Measurements from ENCODE around the gene CTTNBP2.
"Not testable (repeated sequence)": the region's sequence is repeated elsewhere in the genome, so short reads cannot be mapped to it uniquely, and the experiment has no call there.

Gene CTTNBP2

GRCh38 chr7:117739085-117739484 is 134.2 kb downstream of the CTTNBP2 start:
- no peak for DNase-seq (ENCODE audit: low read depth in 2 of 2)

GRCh38 chr7:117737926-117738325 is 135.3 kb downstream of the CTTNBP2 start:
- DNase-seq (ENCODE audit: low read depth in 2 of 2): no peak

GRCh38 chr7:117731455-117731854 is 141.8 kb downstream of the CTTNBP2 start:
- no peak for DNase-seq (ENCODE audit: low read depth in 2 of 2)

- DNase-seq (ENCODE audit: low read depth in 2 of 2): no peak
Observed at GRCh38 chr7:117730390-117730789, 142.9 kb downstream of the CTTNBP2 start.

- no peak for DNase-seq (ENCODE audit: low read depth in 2 of 2)
Observed at GRCh38 chr7:117728890-117729624, 144.2 kb downstream of the CTTNBP2 start.

- DNase-seq (ENCODE audit: low read depth in 2 of 2): no peak
Observed at GRCh38 chr7:117724898-117725297, 148.3 kb downstream of the CTTNBP2 start.

- no peak for DNase-seq (ENCODE audit: low read depth in 2 of 2)
Observed at GRCh38 chr7:117719377-117719776, 153.9 kb downstream of the CTTNBP2 start.

GRCh38 chr7:117718116-117718835 is 155.0 kb downstream of the CTTNBP2 start:
- no peak for DNase-seq (ENCODE audit: low read depth in 2 of 2)

GRCh38 chr7:117717357-117717756 is 155.9 kb downstream of the CTTNBP2 start:
- DNase-seq (ENCODE audit: low read depth in 2 of 2): no peak

GRCh38 chr7:117716707-117717299 is 156.4 kb downstream of the CTTNBP2 start:
- no peak for DNase-seq (ENCODE audit: low read depth in 2 of 2)

GRCh38 chr7:117715784-117716445 is 157.3 kb downstream of the CTTNBP2 start:
- no peak for DNase-seq (ENCODE audit: low read depth in 2 of 2)

- no peak for DNase-seq (ENCODE audit: low read depth in 2 of 2)
Observed at GRCh38 chr7:117711556-117711955, 161.7 kb downstream of the CTTNBP2 start.

- not testable (repeated sequence) for DNase-seq (ENCODE audit: low read depth in 2 of 2)
Observed at GRCh38 chr7:117708173-117708572, 165.1 kb downstream of the CTTNBP2 start.

- no peak for DNase-seq (ENCODE audit: low read depth in 2 of 2)
Observed at GRCh38 chr7:117707080-117707479, 166.2 kb downstream of the CTTNBP2 start.

- DNase-seq (ENCODE audit: low read depth in 2 of 2): no peak
Observed at GRCh38 chr7:117706210-117706609, 167.0 kb downstream of the CTTNBP2 start.

- DNase-seq (ENCODE audit: low read depth in 2 of 2): no peak
Observed at GRCh38 chr7:117705630-117706029, 167.6 kb downstream of the CTTNBP2 start.

- DNase-seq (ENCODE audit: low read depth in 2 of 2): no peak
Observed at GRCh38 chr7:117704063-117704462, 169.2 kb downstream of the CTTNBP2 start.

- no peak for DNase-seq (ENCODE audit: low read depth in 2 of 2)
Observed at GRCh38 chr7:117698018-117698417, 175.2 kb downstream of the CTTNBP2 start.

GRCh38 chr7:117692338-117692737 is 180.9 kb downstream of the CTTNBP2 start:
- DNase-seq (ENCODE audit: low read depth in 2 of 2): no peak

GRCh38 chr7:117690147-117690546 is 183.1 kb downstream of the CTTNBP2 start:
- no peak for DNase-seq (ENCODE audit: low read depth in 2 of 2)

- no peak for DNase-seq (ENCODE audit: low read depth in 2 of 2)
Observed at GRCh38 chr7:117689406-117689805, 183.8 kb downstream of the CTTNBP2 start.

- DNase-seq (ENCODE audit: low read depth in 2 of 2): no peak
Observed at GRCh38 chr7:117688126-117688525, 185.1 kb downstream of the CTTNBP2 start.

Measured in stimulated activated CD8-positive, alpha-beta memory T cell treated with anti-CD3 and anti-CD28 coated beads, Interleukin-15, amount 100 ng/mL, for 4 hours (primary cell).